H1 (cell line): ENCODE results near the gene TBX3. TPM values are rescaled to one million over a fixed set of nuclear protein-coding genes. Genes with fewer than 3 reads are reported as not detected.

Source experiments
- CTCF ChIA-PET: fragments of 300-600 bp; sonication (Branson Sonifier 250); formaldehyde crosslinking; loops from one replicate; lab custom pipeline; 2021; ENCODE audit not compliant: partially characterized antibody; lab: Charles Lee
- POLR2A ChIA-PET: fragments of 300-600 bp; sonication (Branson Sonifier 250); formaldehyde crosslinking; loops from one replicate; lab custom pipeline; 2021; ENCODE audit warnings: inconsistent platforms; ENCODE audit not compliant: partially characterized antibody; lab: Charles Lee
- DNase-seq, 2 experiments: peaks; one replicate each; pipeline versions ENCODE4 v3.0.0 to v3.0.0-alpha.2; 2010 to 2022; ENCODE audit warnings: low spot score in 2 of 2, low read depth in 1 of 2, mixed read lengths in 1 of 2
- FAIRE-seq: peaks from 2 replicates; lab custom pipeline; 2011; peaks lifted over from hg19 to GRCh38; lab: Jason Lieb, UNC
- H2AFZ ChIP-seq: 2 replicates; pipeline ENCODE4 v1.8.1; 2012; ENCODE audit warnings: low read length, inconsistent platforms
- H2AK5ac ChIP-seq: 2 replicates; pipeline ENCODE4 v1.6.1; 2013; ENCODE audit warnings: low read depth, low read length
- H2BK120ac ChIP-seq: replicated peaks from 2 replicates; pipeline ENCODE3; 2013; ENCODE audit warnings: low read depth, low read length, inconsistent platforms
- H2BK12ac ChIP-seq: 2 replicates; pipeline ENCODE4 v1.6.1; 2013; ENCODE audit warnings: low read depth, low read length
- H2BK15ac ChIP-seq: 2 replicates; pipeline ENCODE4 v1.6.1; 2013; ENCODE audit warnings: low read length
- H2BK20ac ChIP-seq: 2 replicates; pipeline ENCODE4 v1.6.1; 2013; ENCODE audit warnings: low read length
- H2BK5ac ChIP-seq: 2 replicates; pipeline ENCODE4 v1.6.1; 2013; ENCODE audit warnings: low read depth, low read length
- H3K14ac ChIP-seq: 2 replicates; pipeline ENCODE4 v1.6.1; 2013; ENCODE audit warnings: inconsistent platforms; ENCODE audit not compliant: insufficient read length
- H3K18ac ChIP-seq: 2 replicates; pipeline ENCODE4 v1.6.1; 2013; ENCODE audit warnings: low read length; ENCODE audit errors: extremely low read depth
- H3K23ac ChIP-seq: 2 replicates; pipeline ENCODE4 v1.6.1; 2013; ENCODE audit warnings: inconsistent platforms; ENCODE audit not compliant: insufficient read length
- H3K23me2 ChIP-seq: 2 replicates; pipeline ENCODE4 v1.6.1; 2013; ENCODE audit warnings: low read depth, low read length
- H3K27ac ChIP-seq: 2 replicates; pipeline ENCODE4 v1.6.1; 2011; ENCODE audit warnings: low read depth, low read length, inconsistent platforms
- H3K27me3 ChIP-seq, 4 experiments: replicated peaks in 1 of 4; 1 replicate in 1 of 4; 2 replicates in 3 of 4; pipeline versions ENCODE4 v1.6.1 to v1.8.1; 2011 to 2013; ENCODE audit warnings: low read length in 3 of 4, mild to moderate bottlenecking in 3 of 4, inconsistent platforms in 2 of 4, mixed read lengths in 2 of 4, moderate library complexity in 1 of 4; ENCODE audit not compliant: control insufficient read depth in 3 of 4, insufficient read depth in 3 of 4; ENCODE audit errors: extremely low read depth in 1 of 4
- H3K36me3 ChIP-seq, 4 experiments: 2 replicates each; pipeline versions ENCODE4 v1.6.1 to v1.8.1; 2011 to 2013; ENCODE audit warnings: mild to moderate bottlenecking in 4 of 4, low read length in 3 of 4, moderate library complexity in 2 of 4, control low read depth in 1 of 4, inconsistent platforms in 1 of 4; ENCODE audit not compliant: insufficient read depth in 4 of 4, control insufficient read depth in 2 of 4
- H3K4ac ChIP-seq: replicated peaks from 2 replicates; pipeline ENCODE3; 2013; ENCODE audit warnings: low read length, low read depth, mixed read lengths, inconsistent platforms; ENCODE audit not compliant: insufficient read length
- H3K4me1 ChIP-seq, 4 experiments: replicated peaks in 1 of 4; 1 replicate in 1 of 4; 2 replicates in 3 of 4; pipeline versions ENCODE4 v1.6.1 to v1.8.1; 2011 to 2013; ENCODE audit warnings: low read length in 3 of 4, inconsistent platforms in 2 of 4, mixed read lengths in 1 of 4; ENCODE audit not compliant: insufficient read depth in 4 of 4, control insufficient read depth in 3 of 4
- H3K4me2 ChIP-seq, 2 experiments: 2 replicates each; pipeline versions ENCODE4 v1.6.1 to v1.8.1; 2011 to 2013; ENCODE audit warnings: low read depth in 2 of 2, low read length in 2 of 2, control low read depth in 1 of 2, inconsistent platforms in 1 of 2, mild to moderate bottlenecking in 1 of 2; ENCODE audit not compliant: insufficient read depth in 1 of 2
- H3K4me3 ChIP-seq, 4 experiments: fragments of 200-600, 300-600 bp in 1 of 4; sonication (generic), shearing (Covaris generic), sonication (Bioruptor Twin) in 1 of 4; 2 replicates each; pipeline versions ENCODE4 v1.5.1 to v1.8.1; 2011 to 2016; ENCODE audit warnings: low read length in 4 of 4, low read depth in 3 of 4, control low read depth in 2 of 4, inconsistent platforms in 2 of 4, mild to moderate bottlenecking in 2 of 4, mixed read lengths in 1 of 4, moderate library complexity in 1 of 4; ENCODE audit not compliant: insufficient read depth in 2 of 4; ENCODE audit errors: extremely low read depth in 1 of 4
- H3K56ac ChIP-seq: replicated peaks from 2 replicates; pipeline ENCODE3; 2013; ENCODE audit warnings: low read depth, mild to moderate bottlenecking, mixed read lengths, low read length, inconsistent platforms; ENCODE audit not compliant: insufficient read length
- H3K79me1 ChIP-seq: 2 replicates; pipeline ENCODE4 v1.6.1; 2013; ENCODE audit warnings: low read depth, low read length, control low read depth
- H3K79me2 ChIP-seq, 2 experiments: 2 replicates each; pipeline versions ENCODE4 v1.6.1 to v1.8.1; 2012 to 2013; ENCODE audit warnings: low read length in 2 of 2, mild to moderate bottlenecking in 2 of 2, inconsistent platforms in 1 of 2; ENCODE audit not compliant: insufficient read depth in 2 of 2, control insufficient read depth in 1 of 2
- H3K9ac ChIP-seq, 4 experiments: replicated peaks in 1 of 4; 1 replicate in 1 of 4; 2 replicates in 3 of 4; pipeline versions ENCODE4 v1.6.1 to v1.8.1; 2011 to 2013; ENCODE audit warnings: low read depth in 3 of 4, low read length in 3 of 4, control low read depth in 2 of 4, mild to moderate bottlenecking in 2 of 4, moderate library complexity in 2 of 4, inconsistent platforms in 1 of 4; ENCODE audit errors: extremely low read depth in 1 of 4
- H3K9me3 ChIP-seq, 2 experiments: 2 replicates each; pipeline versions ENCODE4 v1.6.1 to v1.8.1; 2012 to 2013; ENCODE audit warnings: mild to moderate bottlenecking in 2 of 2, moderate library complexity in 2 of 2, control low read depth in 1 of 2, inconsistent platforms in 1 of 2, low read depth in 1 of 2, low read length in 1 of 2, mixed read lengths in 1 of 2; ENCODE audit not compliant: insufficient read depth in 2 of 2
- H4K20me1 ChIP-seq, 2 experiments: replicated peaks in 1 of 2; 2 replicates each; pipeline versions ENCODE3 to v1.8.1; 2011 to 2013; ENCODE audit warnings: inconsistent platforms in 2 of 2, low read length in 2 of 2, mild to moderate bottlenecking in 1 of 2; ENCODE audit not compliant: insufficient read depth in 2 of 2, control insufficient read depth in 1 of 2
- H4K5ac ChIP-seq: 2 replicates; pipeline ENCODE4 v1.6.1; 2013; ENCODE audit warnings: low read length, low read depth, mixed read lengths, inconsistent platforms; ENCODE audit not compliant: insufficient read length
- H4K8ac ChIP-seq: 2 replicates; pipeline ENCODE4 v1.8.0; 2013; ENCODE audit warnings: mild to moderate bottlenecking, moderate library complexity, low read length, inconsistent platforms; ENCODE audit not compliant: insufficient read depth; ENCODE audit errors: extremely low read depth
- H4K91ac ChIP-seq: replicated peaks from 2 replicates; pipeline ENCODE3; 2013; ENCODE audit warnings: low read length, mixed read lengths, inconsistent platforms; ENCODE audit not compliant: insufficient read length
- ASH2L ChIP-seq: fragments of 200-600, 300-600 bp; sonication (generic); IDR thresholded peaks from one replicate; pipeline ENCODE4 v1.7.1; 2017; ENCODE audit warnings: low read length
- BCL11A ChIP-seq, 2 experiments: IDR thresholded peaks; one replicate each; pipeline ENCODE4 v1.6.1; 2011; ENCODE audit warnings: low read depth in 2 of 2, low read length in 2 of 2, mild to moderate bottlenecking in 2 of 2
- BRCA1 ChIP-seq: IDR thresholded peaks from 2 replicates; pipeline ENCODE4 v1.6.1; 2012; ENCODE audit warnings: low read depth, low read length, improper control_type of control experiment
- HDAC2 ChIP-seq, 2 experiments: fragments of 300-600 bp in 1 of 2; sonication (generic) in 1 of 2; IDR thresholded peaks; 2 replicates each; pipeline ENCODE4 v1.6.1; 2011 to 2012; ENCODE audit warnings: low read depth in 2 of 2, low read length in 2 of 2, mild to moderate bottlenecking in 2 of 2, moderate library complexity in 2 of 2, borderline replicate concordance in 1 of 2, inconsistent platforms in 1 of 2
- KDM5A ChIP-seq: fragments of 200-600 bp; IDR thresholded peaks from 2 replicates; pipeline ENCODE4 v1.7.1; 2012; ENCODE audit warnings: mild to moderate bottlenecking, low read length, inconsistent platforms, mixed read lengths
- NRF1 ChIP-seq: IDR thresholded peaks from 2 replicates; pipeline ENCODE4 v1.6.1; 2011; ENCODE audit warnings: mild to moderate bottlenecking, low read depth, low read length, improper control_type of control experiment
- RFX5 ChIP-seq: IDR thresholded peaks from 2 replicates; pipeline ENCODE4 v1.6.1; 2011; ENCODE audit warnings: low read depth, low read length, improper control_type of control experiment, borderline replicate concordance
- SP1 ChIP-seq: IDR thresholded peaks from 2 replicates; pipeline ENCODE4 v1.6.1; 2011; ENCODE audit warnings: low read depth, low read length
- TCF12 ChIP-seq: IDR thresholded peaks from 2 replicates; pipeline ENCODE4 v1.6.1; 2011; ENCODE audit warnings: low read depth, mild to moderate bottlenecking, low read length
- WGBS, 2 experiments: shearing (Covaris generic) in 1 of 2; methylation state at CpG; one replicate each; pipeline versions ENCODE4 v1.1.6 to v1.1.7; 2013 to 2015; ENCODE audit warnings: low lambda C conversion rate in 2 of 2, mixed read lengths in 2 of 2, inconsistent platforms in 1 of 2, low coverage in 1 of 2, missing lambda C conversion rate in 1 of 2; ENCODE audit not compliant: insufficient replicate concordance in 2 of 2, insufficient coverage in 1 of 2, insufficient read length in 1 of 2; ENCODE audit errors: extremely low coverage in 1 of 2, missing lambda C conversion rate in 1 of 2; 5-methylcytosine and 5-hydroxymethylcytosine counted together
- polyA plus RNA-seq, 7 experiments: library from polyadenylated mRNA; depleted of rRNA in 3 of 7; stranded (reverse) in 5 of 7; unstranded in 2 of 7; fragments of >200 nt in 5 of 7; fragments of 200-250 nt in 2 of 7; gene quantifications; 1 replicate in 5 of 7; 2 replicates in 1 of 7; 4 replicates in 1 of 7; pipeline versions ENCODE4 v1.2.1 to v1.2.3, GENCODE V29; 2011 to 2013; ENCODE audit warnings: missing spikeins in 2 of 7, mixed read lengths in 2 of 7
- total RNA-seq: library from RNA; stranded (reverse); fragmentation: NEBNext Ultra II Directional; extraction: Animal tissue kit (Norgen Biotek cat#: 25700); gene quantifications from 2 replicates; pipeline ENCODE4 v1.2.1, GENCODE V29; 2021

The TBX3 gene
- total and polyA plus RNA-seq, 2 of the 8 experiments (the other 6 are each of a cell fraction or from before 2014, with no cell fraction given), result 0.09 to 1.0 TPM

- Histone ChIP-seq H3K79me1 (no peaks in the 10 kb centered on the region), H3K27me3 (peaks cover 70 to 95% (median 88%) of the 10 kb centered on the region in 4 experiments), H3K9ac (no peak overlapping the region), H4K20me1 (peaks cover 6 to 13% of the 10 kb centered on the region in 2 experiments), H3K4ac (no peak overlapping the region), H2BK20ac (no peak overlapping the region), H3K23me2 (peaks cover 12% of the 10 kb centered on the region; the same call in 1 of the 2 replicates), H2BK5ac (no peak overlapping the region), H4K5ac (no peak overlapping the region), H3K14ac (no peak overlapping the region), H3K4me1 (peaks cover 11 to 41% (median 23%) of the 10 kb centered on the region in 4 experiments), H3K56ac (no peak overlapping the region), H3K23ac (no peak overlapping the region), H3K4me3 (peak overlapping the region in 1 of 4 experiments; percentile 10; a peak in 1 of 8 replicates), H2BK15ac (no peak overlapping the region), H3K9me3 (no peaks in the 10 kb centered on the region), H3K36me3 (no peaks in the 10 kb centered on the region), H2BK12ac (peak overlapping the region; percentile 41; the same call in 1 of the 2 replicates), H3K4me2 (peak overlapping the region; percentile 17 to 24; a peak in 2 of 4 replicates), H4K91ac (no peak overlapping the region), H2BK120ac (no peak overlapping the region), H4K8ac (no peak overlapping the region), H3K18ac (no peak overlapping the region), H2AK5ac (no peak overlapping the region), H3K79me2 (no peaks in the 10 kb centered on the region), H3K27ac (no peak overlapping the region), H2AFZ (no peak overlapping the region)
- FAIRE-seq (no peak), DNase-seq (peak in 1 of 2 experiments; percentile 58)
- WGBS, 2 experiments, result 2% methylated on average over 10 of the region's 10 CpGs; no CpG with 5 or more reads in 1 of the 2 experiments
- ChIA-PET POLR2A (interaction anchor here (1.0 kb wide), 1 partner anchor 10 kb away, joined by 4 read pairs; no protein-coding TSS in a partner anchor), CTCF (interaction anchor here (0.7 to 0.9 kb wide), 3 partner anchors 11 to 42 kb away, joined by 3 to 4 read pairs (median 3); no protein-coding TSS in a partner anchor)
- TF ChIP-seq BCL11A (IDR thresholded peaks at IDR 0.05; ENCODE audit: low read depth in 2 of 2, low read length in 2 of 2) (no peak), HDAC2 (IDR thresholded peaks at IDR 0.05; ENCODE audit: borderline replicate concordance in 1 of 2, low read depth in 2 of 2, low read length in 2 of 2) (0 out of 4 replicates have a peak, but pooled peaks of 1 of the 2 experiments have one; percentile 62), BRCA1 (no peak), RFX5 (no peak), SP1 (no peak), KDM5A (no peak), ASH2L (no peak), TCF12 (0 out of 2 replicates have a peak, but pooled peaks have one; percentile 33), NRF1 (no peak)
Measured at GRCh38 chr12:114679452-114679875, 4.5 kb downstream of the TBX3 start.
